H1 (cell line): ENCODE results near the gene ARHGEF40.

Source experiments
- EP300 ChIP-seq, 2 experiments: IDR thresholded peaks; 1 replicate in 1 of 2; 2 replicates in 1 of 2; pipeline ENCODE4 v1.6.1; 2011 to 2012; ENCODE audit warnings: low read depth in 2 of 2, low read length in 2 of 2, mild to moderate bottlenecking in 2 of 2, borderline replicate concordance in 1 of 2, inconsistent platforms in 1 of 2, moderate library complexity in 1 of 2
- EZH2 ChIP-seq: fragments of 200-600 bp; sonication (generic); IDR thresholded peaks from 2 replicates; pipeline ENCODE4 v1.7.1; 2012; ENCODE audit warnings: low read depth, mild to moderate bottlenecking, moderate library complexity, low read length, inconsistent platforms; ENCODE audit not compliant: severe bottlenecking
- HDAC2 ChIP-seq, 2 experiments: fragments of 300-600 bp in 1 of 2; sonication (generic) in 1 of 2; IDR thresholded peaks; 2 replicates each; pipeline ENCODE4 v1.6.1; 2011 to 2012; ENCODE audit warnings: low read depth in 2 of 2, low read length in 2 of 2, mild to moderate bottlenecking in 2 of 2, moderate library complexity in 2 of 2, borderline replicate concordance in 1 of 2, inconsistent platforms in 1 of 2
- POLR2A ChIP-seq, 2 experiments: IDR thresholded peaks; 1 replicate in 1 of 2; 2 replicates in 1 of 2; pipeline ENCODE4 v1.6.1; 2011; ENCODE audit warnings: low read depth in 2 of 2, low read length in 2 of 2, mild to moderate bottlenecking in 2 of 2; ENCODE audit errors: control extremely low read depth in 1 of 2
- POLR2AphosphoS5 ChIP-seq: IDR thresholded peaks from 2 replicates; pipeline ENCODE4 v1.6.1; 2011; ENCODE audit warnings: low read depth, low read length
- RXRA ChIP-seq: IDR thresholded peaks from 2 replicates; pipeline ENCODE4 v1.6.1; 2011; ENCODE audit warnings: low read depth, mild to moderate bottlenecking, low read length, moderate library complexity; ENCODE audit not compliant: insufficient read depth
- SUZ12 ChIP-seq: fragments of 200-600 bp; sonication (generic); IDR thresholded peaks from 2 replicates; pipeline ENCODE4 v1.6.1; 2012; ENCODE audit warnings: mild to moderate bottlenecking, inconsistent platforms, low read length, moderate library complexity, mixed read lengths
- TCF12 ChIP-seq: IDR thresholded peaks from 2 replicates; pipeline ENCODE4 v1.6.1; 2011; ENCODE audit warnings: low read depth, mild to moderate bottlenecking, low read length
- TF ChIP-seq, protein P1 (sequence below): IDR thresholded peaks from 2 replicates; pipeline ENCODE4 v1.6.1; 2012; ENCODE audit warnings: inconsistent platforms
- TF ChIP-seq, protein P2 (sequence below), 3 experiments: IDR thresholded peaks; 1 replicate in 2 of 3; 2 replicates in 1 of 3; pipeline versions ENCODE4 v1.5.1 to v1.6.1; 2011; ENCODE audit warnings: low read length in 3 of 3, mild to moderate bottlenecking in 3 of 3, inconsistent platforms in 2 of 3, low read depth in 1 of 3, moderate library complexity in 1 of 3; ENCODE audit not compliant: insufficient read depth in 1 of 3; ENCODE audit errors: control extremely low read depth in 1 of 3
- TF ChIP-seq, protein P3 (sequence below): IDR thresholded peaks from 2 replicates; pipeline ENCODE4 v1.6.1; 2011; ENCODE audit warnings: low read depth, mild to moderate bottlenecking, low read length; ENCODE audit not compliant: insufficient read depth

DNA sequence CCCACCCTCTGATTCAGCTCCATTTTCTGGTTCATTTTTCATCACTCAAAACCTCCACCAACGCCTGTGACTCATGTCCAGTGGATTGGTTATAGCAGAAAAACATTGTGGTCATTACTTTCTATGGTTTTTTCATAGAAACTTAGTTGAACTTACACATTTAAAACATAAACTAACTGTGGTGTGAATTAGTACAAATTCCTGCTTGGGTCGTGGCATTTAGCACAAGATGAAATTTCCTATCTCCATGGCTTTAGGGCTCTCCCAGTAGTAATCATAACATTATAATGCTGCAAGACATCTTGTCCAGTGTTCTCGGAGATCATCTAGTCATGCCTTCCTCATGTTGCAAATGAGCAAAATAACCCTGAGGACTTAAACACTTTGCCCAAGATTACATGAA lies 20.8 kb upstream of the ARHGEF40 start:
- TF ChIP-seq, protein P1, sequence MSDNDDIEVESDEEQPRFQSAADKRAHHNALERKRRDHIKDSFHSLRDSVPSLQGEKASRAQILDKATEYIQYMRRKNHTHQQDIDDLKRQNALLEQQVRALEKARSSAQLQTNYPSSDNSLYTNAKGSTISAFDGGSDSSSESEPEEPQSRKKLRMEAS: no peak
- TF ChIP-seq, protein P2, sequence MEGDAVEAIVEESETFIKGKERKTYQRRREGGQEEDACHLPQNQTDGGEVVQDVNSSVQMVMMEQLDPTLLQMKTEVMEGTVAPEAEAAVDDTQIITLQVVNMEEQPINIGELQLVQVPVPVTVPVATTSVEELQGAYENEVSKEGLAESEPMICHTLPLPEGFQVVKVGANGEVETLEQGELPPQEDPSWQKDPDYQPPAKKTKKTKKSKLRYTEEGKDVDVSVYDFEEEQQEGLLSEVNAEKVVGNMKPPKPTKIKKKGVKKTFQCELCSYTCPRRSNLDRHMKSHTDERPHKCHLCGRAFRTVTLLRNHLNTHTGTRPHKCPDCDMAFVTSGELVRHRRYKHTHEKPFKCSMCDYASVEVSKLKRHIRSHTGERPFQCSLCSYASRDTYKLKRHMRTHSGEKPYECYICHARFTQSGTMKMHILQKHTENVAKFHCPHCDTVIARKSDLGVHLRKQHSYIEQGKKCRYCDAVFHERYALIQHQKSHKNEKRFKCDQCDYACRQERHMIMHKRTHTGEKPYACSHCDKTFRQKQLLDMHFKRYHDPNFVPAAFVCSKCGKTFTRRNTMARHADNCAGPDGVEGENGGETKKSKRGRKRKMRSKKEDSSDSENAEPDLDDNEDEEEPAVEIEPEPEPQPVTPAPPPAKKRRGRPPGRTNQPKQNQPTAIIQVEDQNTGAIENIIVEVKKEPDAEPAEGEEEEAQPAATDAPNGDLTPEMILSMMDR (IDR thresholded peaks at IDR 0.05; ENCODE audit: control extremely low read depth in 1 of 3, insufficient read depth in 1 of 3, low read depth in 1 of 3, low read length in 3 of 3): no peak
- TF ChIP-seq SUZ12 (no peak), TCF12 (no peak), EP300 (IDR thresholded peaks at IDR 0.05; ENCODE audit: borderline replicate concordance in 1 of 2, low read depth in 2 of 2, low read length in 2 of 2) (no peak), EZH2 (no peak), POLR2AphosphoS5 (no peak), POLR2A (IDR thresholded peaks at IDR 0.05; ENCODE audit: control extremely low read depth in 1 of 2, low read depth in 2 of 2, low read length in 2 of 2) (no peak), HDAC2 (IDR thresholded peaks at IDR 0.05; ENCODE audit: borderline replicate concordance in 1 of 2, low read depth in 2 of 2, low read length in 2 of 2) (no peak), RXRA (no peak)
- TF ChIP-seq, protein P3, sequence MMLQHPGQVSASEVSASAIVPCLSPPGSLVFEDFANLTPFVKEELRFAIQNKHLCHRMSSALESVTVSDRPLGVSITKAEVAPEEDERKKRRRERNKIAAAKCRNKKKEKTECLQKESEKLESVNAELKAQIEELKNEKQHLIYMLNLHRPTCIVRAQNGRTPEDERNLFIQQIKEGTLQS: no peak
